Right atrium auricular region (tissue), 2 donors: ENCODE measurements around the gene CATSPERZ. TPM values are rescaled to one million over a fixed set of nuclear protein-coding genes. Genes with fewer than 3 reads are reported as not detected.

Experiments used
- DNase-seq: peaks from one replicate; pipeline ENCODE4 v3.0.0-alpha.2; 2019; ENCODE audit warnings: low spot score
- H3K27ac ChIP-seq, 2 donors: fragments of 200-600 bp; sonication (generic); 1 replicate in 1 of 2; 2 replicates in 1 of 2; pipeline ENCODE4 v1.5.1; 2016 to 2019
- H3K27me3 ChIP-seq, 2 donors: fragments of 200-600 bp; sonication (generic); one replicate each; pipeline versions ENCODE4 v1.5.1 to v1.6.0; 2017 to 2019
- H3K36me3 ChIP-seq: fragments of 200-600 bp; sonication (generic); one replicate; pipeline ENCODE4 v1.5.1; 2016
- H3K4me1 ChIP-seq, 2 donors: fragments of 200-600 bp; sonication (generic); one replicate each; pipeline versions ENCODE4 v1.5.1 to v1.6.0; 2017 to 2019
- H3K4me3 ChIP-seq, 2 donors: fragments of 200-600 bp; sonication (generic); 1 replicate in 1 of 2; 2 replicates in 1 of 2; pipeline ENCODE4 v1.5.1; 2017 to 2019; ENCODE audit warnings: mild to moderate bottlenecking in 1 of 2, moderate library complexity in 1 of 2
- H3K9me3 ChIP-seq, 2 donors: fragments of 200-600 bp; sonication (generic); one replicate each; pipeline ENCODE4 v1.5.1; 2019
- total RNA-seq, 2 donors: library from RNA; depleted of rRNA; stranded (reverse); fragments of >200 nt; gene quantifications; one replicate each; pipeline ENCODE4 v1.1.0, GENCODE V29; 2016
- TF ChIP-seq, protein P1 (sequence below), 2 donors: fragments of 200-600 bp; sonication (generic); IDR thresholded peaks; one replicate each; pipeline ENCODE4 v1.5.1; 2019; ENCODE audit warnings: antibody characterized with exemption in 2 of 2

Gene CATSPERZ
- total RNA-seq, 2 donors from 2014 or later = not detected

- Histone ChIP-seq H3K4me3 (peak overlapping the region in 1 of 2 donors; percentile 49), H3K36me3 (no peaks in the 10 kb centered on the region), H3K9me3 (no peaks in the 10 kb centered on the region), H3K27ac (no peak overlapping the region), H3K4me1 (peaks cover 0 to 21% of the 10 kb centered on the region in 2 donors), H3K27me3 (peaks cover 13 to 23% of the 10 kb centered on the region in 2 donors)
- TF ChIP-seq, protein P1, sequence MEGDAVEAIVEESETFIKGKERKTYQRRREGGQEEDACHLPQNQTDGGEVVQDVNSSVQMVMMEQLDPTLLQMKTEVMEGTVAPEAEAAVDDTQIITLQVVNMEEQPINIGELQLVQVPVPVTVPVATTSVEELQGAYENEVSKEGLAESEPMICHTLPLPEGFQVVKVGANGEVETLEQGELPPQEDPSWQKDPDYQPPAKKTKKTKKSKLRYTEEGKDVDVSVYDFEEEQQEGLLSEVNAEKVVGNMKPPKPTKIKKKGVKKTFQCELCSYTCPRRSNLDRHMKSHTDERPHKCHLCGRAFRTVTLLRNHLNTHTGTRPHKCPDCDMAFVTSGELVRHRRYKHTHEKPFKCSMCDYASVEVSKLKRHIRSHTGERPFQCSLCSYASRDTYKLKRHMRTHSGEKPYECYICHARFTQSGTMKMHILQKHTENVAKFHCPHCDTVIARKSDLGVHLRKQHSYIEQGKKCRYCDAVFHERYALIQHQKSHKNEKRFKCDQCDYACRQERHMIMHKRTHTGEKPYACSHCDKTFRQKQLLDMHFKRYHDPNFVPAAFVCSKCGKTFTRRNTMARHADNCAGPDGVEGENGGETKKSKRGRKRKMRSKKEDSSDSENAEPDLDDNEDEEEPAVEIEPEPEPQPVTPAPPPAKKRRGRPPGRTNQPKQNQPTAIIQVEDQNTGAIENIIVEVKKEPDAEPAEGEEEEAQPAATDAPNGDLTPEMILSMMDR (IDR thresholded peaks at IDR 0.05) = no peak
- DNase-seq = no peak
These were observed 8.3 kb upstream of the CATSPERZ start for GRCh38 chr11:64291752-64292459.

DNA sequence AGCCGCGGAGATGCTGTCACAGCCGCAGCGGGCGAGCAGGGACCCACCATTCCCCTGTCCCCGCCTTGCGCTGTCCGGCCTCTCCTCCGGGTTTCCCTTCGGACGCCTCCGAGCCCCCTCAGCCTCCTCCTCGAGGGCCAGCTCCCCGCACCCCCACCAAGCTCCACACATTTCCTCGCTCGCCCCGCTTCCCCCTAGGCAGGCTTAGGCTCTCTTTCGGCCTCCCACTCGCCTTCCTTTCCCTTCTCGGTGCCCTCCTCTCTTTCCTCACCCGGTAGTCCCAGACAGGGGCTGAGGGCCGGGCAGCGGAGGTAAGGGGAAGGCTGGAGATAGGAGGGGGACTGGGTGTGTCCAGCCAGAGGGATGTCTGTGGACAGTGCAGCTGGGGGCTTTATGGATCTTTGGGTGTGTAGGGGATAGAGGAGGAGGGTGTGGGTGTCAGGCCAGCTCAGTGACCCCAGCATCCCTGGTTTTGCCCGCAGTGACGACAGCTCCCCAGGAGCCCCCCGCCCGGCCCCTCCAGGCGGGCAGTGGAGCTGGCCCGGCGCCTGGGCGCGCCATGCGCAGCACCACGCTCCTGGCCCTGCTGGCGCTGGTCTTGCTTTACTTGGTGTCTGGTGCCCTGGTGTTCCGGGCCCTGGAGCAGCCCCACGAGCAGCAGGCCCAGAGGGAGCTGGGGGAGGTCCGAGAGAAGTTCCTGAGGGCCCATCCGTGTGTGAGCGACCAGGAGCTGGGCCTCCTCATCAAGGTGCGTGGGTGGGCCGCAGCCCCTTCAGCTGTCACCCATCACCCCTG lies 7.5 kb upstream of the CATSPERZ start:
- TF ChIP-seq, protein P1 (IDR thresholded peaks at IDR 0.05) = no peak
- no peak for DNase-seq
- Histone ChIP-seq H3K4me3 (peak overlapping the region in 1 of 2 donors; percentile 49), H3K27me3 (peaks cover 20 to 28% of the 10 kb centered on the region in 2 donors), H3K4me1 (peaks cover 0 to 19% of the 10 kb centered on the region in 2 donors), H3K9me3 (no peaks in the 10 kb centered on the region), H3K36me3 (no peaks in the 10 kb centered on the region), H3K27ac (no peak overlapping the region)

DNA sequence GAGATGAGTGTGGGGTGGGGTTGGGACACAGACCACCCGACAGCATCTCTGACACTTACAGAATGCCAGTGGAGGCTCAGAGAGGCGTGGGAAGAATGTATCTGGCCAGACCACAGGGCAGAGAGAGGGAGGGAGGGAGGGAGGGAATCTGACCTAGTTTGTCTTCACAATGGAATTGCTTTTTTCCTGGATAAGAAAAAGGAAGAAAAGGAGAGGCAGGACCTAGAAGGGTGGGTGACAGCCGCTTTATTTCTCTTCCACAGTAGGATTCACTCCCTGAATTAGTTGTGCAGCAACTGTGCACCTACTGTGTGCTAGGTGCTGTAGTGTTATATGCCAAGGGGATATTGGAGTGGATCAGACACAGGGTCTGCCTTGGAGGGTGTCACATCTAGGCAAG lies 5.4 kb upstream of the CATSPERZ start:
- H3K9me3 ChIP-seq = no peaks in the 10 kb centered on the region
- no peak overlapping the region for H3K4me3 ChIP-seq
- TF ChIP-seq, protein P1 (IDR thresholded peaks at IDR 0.05) = no peak
- no peak overlapping the region for H3K27ac ChIP-seq
- H3K27me3 ChIP-seq = peaks cover 21 to 35% of the 10 kb centered on the region in 2 donors
- H3K4me1 ChIP-seq = peaks cover 0 to 28% of the 10 kb centered on the region in 2 donors
- no peaks in the 10 kb centered on the region for H3K36me3 ChIP-seq
- no peak for DNase-seq

DNA sequence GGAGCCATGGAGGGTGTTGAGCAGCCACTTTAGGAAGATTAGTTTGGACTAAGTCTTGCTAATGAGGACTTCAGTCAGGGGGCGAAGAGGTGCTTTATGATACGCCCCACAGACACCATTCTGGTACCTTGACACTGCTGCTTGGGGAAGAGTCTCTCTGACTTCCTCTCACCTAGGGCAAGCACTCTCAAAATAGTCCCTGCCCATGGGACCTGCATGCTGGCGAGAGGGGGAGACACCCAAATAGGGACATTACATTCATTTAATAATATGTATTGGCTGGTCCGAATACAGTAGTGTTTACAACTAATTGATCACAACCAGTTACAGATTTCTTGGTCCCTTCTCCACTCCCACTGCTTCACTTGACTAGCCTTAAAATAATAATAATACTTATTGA lies 4.4 kb upstream of the CATSPERZ start:
- Histone ChIP-seq H3K4me3 (no peak overlapping the region), H3K9me3 (no peaks in the 10 kb centered on the region), H3K36me3 (no peaks in the 10 kb centered on the region), H3K27ac (no peak overlapping the region), H3K27me3 (peaks cover 20 to 35% of the 10 kb centered on the region in 2 donors), H3K4me1 (peaks cover 0 to 38% of the 10 kb centered on the region in 2 donors)
- TF ChIP-seq, protein P1 (IDR thresholded peaks at IDR 0.05) = no peak
- DNase-seq = no peak

- peaks cover 16 to 35% of the 10 kb centered on the region in 2 donors for H3K27me3 ChIP-seq
- no peaks in the 10 kb centered on the region for H3K9me3 ChIP-seq
- H3K27ac ChIP-seq = no peak overlapping the region
- H3K4me3 ChIP-seq = no peak overlapping the region
- DNase-seq = no peak
- TF ChIP-seq, protein P1 (IDR thresholded peaks at IDR 0.05) = no peak
- no peaks in the 10 kb centered on the region for H3K36me3 ChIP-seq
- peaks cover 0 to 39% of the 10 kb centered on the region in 2 donors for H3K4me1 ChIP-seq
These were observed 3.9 kb upstream of the CATSPERZ start for GRCh38 chr11:64296236-64296635.
